ENCODE measurements around the gene MYH15. TPM values are rescaled to one million over a fixed set of nuclear protein-coding genes. Genes with fewer than 3 reads are reported as not detected.

MYH15 gene
- 0.07 TPM for total RNA-seq
- long read RNA-seq, result 0 reads

DNA sequence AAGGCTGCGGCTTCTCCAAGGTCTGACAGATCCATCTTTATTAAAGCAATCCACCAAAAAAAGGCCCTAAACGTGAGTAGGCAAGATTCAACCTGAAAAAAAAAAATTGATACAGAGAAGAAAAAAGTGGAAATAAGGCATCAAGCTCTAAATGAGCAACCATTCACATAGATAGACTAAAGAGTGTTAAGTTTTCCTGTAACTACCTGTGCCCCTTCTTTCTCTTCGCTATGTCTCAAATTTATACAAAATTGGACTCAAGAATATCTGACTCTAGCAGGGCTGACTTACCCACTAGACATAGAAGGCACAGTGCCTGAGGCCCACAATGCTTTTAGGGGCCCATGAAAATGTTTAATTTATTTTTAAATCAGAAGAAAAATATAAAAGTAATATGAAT lies at the start of gene MYH15:
MYH15 (minus strand) TSS at position 101 of the 400 bp plus-strand sequence; CDS start at position 35, 66 bp downstream.
- ATAC-seq, result no peak
- intact Hi-C loops (cut with micrococcal nuclease), result no loop called here
- no peak for DNase-seq

GRCh38 chr3:108555966-108556581 lies 45.7 kb upstream of the MYH15 start:
- DNase-seq (no peak), ATAC-seq (no peak)
- intact Hi-C loops (cut with micrococcal nuclease), result no loop called here

- DNase-seq, result no peak
- intact Hi-C loops (cut with micrococcal nuclease), result no loop called here
Measured at GRCh38 chr3:108554913-108555571, 44.6 kb upstream of the MYH15 start.

DNA sequence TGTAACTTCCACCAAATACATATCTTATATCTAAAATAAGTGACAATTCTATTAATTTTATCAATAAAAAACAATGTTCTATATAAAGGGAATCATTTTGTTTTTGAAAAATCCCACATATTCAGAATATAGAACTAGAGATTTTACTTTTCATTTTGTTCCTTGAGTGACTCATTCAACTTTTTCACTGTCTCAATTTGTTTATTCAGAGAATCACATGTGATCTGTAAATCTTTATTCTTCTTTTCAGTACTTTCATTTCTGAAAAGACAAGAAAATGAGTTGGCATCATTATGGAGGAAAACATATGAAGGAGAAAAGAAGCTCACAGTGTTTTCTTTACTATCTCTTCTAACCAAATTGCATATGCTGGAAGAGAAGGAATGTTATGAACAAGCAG lies 43.8 kb upstream of the MYH15 start:
- no peak for DNase-seq
- intact Hi-C loops (cut with micrococcal nuclease), result no loop called here
- no peak for ATAC-seq

More at GRCh38 chr3:108554913-108555571, 44.6 kb upstream of the MYH15 start:
- ATAC-seq, result no peak

DNA sequence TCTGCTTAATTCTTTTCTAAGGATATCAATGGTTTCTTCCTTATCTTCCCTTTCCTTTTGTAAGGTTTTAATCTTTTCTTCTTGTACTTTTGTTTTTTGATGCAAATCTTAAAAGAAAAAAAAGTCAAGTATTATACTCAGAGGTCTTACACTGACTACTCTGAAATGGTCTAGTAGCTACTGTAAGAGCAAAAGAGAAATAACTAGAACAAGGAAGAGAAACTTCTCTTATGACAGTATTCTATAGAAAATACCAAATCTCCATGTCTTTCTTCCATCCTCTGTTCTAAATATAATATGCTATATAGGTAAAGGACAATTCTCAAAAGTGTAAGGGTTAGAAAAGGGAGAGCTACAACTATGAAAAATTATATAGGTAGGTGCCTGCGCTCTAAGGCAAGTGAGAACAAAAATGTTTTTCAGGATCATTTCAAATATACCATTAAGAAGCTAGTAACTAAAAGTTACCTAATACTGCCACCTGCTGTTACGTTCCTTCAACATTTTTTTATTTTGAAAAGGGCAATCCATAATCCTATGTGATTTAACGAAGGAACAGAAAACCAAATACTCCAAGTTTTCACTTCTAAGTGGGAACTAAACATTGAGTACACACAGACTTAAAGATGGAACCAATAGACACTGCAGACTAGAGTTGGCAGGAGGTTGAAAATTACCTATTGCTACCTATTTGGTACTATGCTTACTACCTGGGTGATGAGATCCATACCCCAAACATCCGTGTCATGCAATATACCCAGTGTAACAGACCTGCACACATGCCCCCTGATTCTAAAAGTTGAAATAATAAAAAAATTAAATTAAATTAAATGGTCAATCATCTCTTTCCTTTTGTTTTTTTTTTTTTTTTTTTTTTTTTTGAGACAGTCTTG lies 42.1 kb upstream of the MYH15 start:
- peak; percentile 49 for ATAC-seq
- intact Hi-C loops (cut with micrococcal nuclease), result loop anchor here (2.0 kb wide), 1 partner anchor 64 kb away; no protein-coding TSS in a partner anchor
- DNase-seq, result no peak

- no peak for ATAC-seq
- intact Hi-C loops (cut with micrococcal nuclease), result no loop called here
- DNase-seq, result no peak
Measured at GRCh38 chr3:108548886-108549285, 38.5 kb upstream of the MYH15 start.

DNA sequence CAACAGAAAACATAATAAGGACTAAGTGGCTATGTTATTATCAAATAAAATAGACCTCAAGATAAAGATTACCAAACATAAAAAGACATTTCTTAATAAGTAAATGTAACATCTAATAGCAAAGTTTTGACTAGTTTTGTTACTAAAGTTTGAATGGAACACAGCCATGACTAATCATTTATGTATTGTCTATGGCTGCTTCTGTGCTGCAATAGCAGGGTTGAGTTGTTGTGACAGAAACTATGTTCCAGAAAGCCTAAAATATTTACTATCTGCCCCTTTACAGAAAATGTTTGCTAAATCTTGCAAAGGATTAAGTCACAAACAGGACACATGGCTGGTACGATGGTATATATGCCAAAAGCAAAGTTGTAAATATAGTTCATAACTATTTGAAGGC lies 37.9 kb upstream of the MYH15 start:
- ATAC-seq, result no peak
- intact Hi-C loops (cut with micrococcal nuclease), result no loop called here

DNA sequence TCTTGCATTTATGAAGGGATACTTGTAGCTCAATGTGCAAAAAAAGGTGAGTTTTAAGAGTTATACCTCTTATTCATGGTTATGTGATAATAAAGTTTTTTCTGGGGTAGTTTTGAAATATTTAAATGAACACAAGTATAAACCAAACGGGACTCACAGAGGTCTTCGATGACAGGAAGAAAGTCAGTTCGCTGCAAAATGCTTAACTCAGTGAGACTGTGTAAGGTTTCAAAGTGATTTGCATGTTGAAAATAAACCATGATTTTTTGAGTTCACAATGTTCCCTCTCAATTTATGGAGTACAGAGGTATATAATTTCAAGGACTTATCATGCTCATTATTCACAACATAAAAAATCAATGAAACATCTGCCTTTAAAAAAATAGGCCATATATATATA lies 36.3 kb upstream of the MYH15 start:
- ATAC-seq, result no peak
- intact Hi-C loops (cut with micrococcal nuclease), result no loop called here
- no peak for DNase-seq

More for the DNA sequence above, 37.9 kb upstream of the MYH15 start:
- DNase-seq, result no peak

DNA sequence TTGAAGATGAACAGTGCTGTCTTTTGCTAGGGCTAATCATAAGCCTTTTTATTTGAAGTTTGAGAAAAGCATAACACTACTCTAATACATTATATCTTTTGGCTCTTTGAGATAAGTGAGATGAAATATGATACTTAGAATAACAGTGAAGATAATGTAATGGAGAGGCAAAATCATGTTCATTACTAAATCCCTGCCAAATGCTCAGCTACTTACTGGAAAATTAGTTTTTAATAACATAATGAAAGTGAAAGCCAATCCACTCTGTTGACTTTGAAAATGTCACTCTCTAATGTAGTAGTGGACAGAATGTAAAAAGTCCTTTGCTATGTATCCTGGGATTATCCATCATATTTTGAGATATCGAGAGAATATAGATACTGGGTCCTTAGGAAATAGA lies 35.9 kb upstream of the MYH15 start:
- no peak for ATAC-seq
- DNase-seq, result no peak
- intact Hi-C loops (cut with micrococcal nuclease), result no loop called here

DNA sequence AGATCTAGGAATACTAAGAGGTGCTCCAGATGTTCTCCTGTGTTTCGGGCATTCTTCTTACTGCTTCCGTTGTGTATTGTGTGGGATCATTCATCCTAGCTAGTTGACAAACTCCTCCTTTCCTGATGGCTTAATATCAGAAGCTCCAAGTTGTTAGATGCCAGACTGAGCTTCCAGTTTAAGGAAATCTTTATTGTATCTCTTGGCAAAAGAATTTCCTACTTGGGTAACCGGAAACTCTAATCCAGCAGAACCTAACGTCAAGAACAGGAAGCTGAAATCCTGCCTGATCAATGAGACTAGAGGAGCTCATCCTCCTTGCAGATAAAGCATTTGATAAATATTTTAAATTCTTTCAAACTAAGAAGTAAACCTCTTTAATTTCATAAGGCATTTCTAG lies 27.7 kb upstream of the MYH15 start:
- ATAC-seq (no peak), DNase-seq (no peak)
- intact Hi-C loops (cut with micrococcal nuclease), result no loop called here

DNA sequence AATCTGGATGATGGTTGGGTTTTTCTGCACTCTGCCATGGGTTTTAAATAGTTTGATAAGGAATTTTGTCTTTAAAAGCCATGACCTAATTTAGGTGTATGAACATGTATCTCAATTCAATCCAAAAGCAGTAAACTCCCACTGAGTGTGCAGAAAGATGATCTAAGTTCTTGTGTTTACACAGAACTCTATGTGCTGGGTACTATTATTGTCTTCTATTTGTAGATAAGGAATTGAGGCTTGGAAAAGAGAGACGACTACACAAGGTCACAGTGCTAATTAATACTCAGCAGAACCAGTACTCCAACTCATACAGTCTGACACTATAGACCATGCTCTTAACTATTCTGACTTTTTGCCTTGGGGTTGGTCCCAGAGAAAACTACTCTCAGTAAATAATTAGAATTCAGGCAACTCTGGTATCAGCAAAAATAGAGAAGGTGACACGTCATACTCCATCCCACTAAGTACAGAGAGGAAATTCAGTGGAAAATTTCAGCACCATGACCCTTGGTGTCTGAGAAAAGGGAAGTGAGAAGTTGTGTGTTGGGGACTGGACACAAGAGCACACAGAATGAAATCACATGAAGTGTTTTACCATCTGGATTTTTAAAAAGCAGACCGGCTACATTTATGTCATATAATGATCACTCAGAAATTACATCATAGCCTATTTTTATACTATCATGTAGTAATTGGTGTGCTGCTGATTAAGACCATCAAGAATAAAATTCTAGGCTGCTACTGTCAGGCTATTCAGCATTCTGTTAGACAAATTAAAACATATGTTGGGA lies 18.3 kb upstream of the MYH15 start:
- ATAC-seq (peak; percentile 93), DNase-seq (no peak)
- intact Hi-C loops (cut with micrococcal nuclease), result no loop called here

DNA sequence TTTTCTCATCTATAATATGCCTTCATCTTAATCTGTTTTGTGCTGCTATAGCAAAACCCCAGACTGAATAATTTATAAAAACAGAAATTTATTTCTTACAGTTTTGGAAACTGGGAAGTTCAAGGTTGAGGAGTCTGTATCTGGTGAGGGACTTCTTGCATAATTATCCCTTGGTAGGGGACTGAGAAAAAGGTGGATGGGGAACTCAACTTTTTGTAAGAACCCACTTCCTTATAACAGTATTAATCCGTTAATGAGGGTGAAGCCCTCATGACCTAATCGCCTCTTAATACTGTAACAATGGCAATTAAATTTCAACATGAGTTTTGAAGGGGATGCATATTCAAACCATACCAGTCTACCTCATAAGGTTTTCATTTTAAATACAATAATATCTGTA lies 17.4 kb upstream of the MYH15 start:
- ATAC-seq (no peak), DNase-seq (no peak)
- intact Hi-C loops (cut with micrococcal nuclease), result no loop called here

- DNase-seq (no peak), ATAC-seq (no peak)
- intact Hi-C loops (cut with micrococcal nuclease), result no loop called here
Measured at GRCh38 chr3:108527109-108527508, 16.7 kb upstream of the MYH15 start.

GRCh38 chr3:108525971-108526370 lies 15.6 kb upstream of the MYH15 start:
- intact Hi-C loops (cut with micrococcal nuclease), result no loop called here
- no peak for DNase-seq
- ATAC-seq, result no peak

DNA sequence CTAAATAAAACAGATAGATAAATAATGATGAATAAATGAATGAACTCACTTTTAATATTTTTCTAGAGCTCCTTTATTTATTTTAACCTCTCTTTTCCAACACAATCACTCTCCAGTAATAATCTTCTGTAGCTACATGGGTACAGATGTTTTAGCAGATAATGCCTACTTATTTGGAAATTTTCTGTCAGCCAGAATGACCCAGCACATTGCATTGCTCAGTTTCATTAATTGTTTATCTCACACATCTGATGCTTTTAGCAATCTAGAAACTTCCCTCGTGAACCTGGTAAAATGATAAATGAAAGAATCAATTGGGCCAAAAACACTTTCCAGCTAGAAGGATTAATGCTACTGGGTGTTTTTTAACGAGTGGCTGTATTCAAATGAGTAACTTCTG lies 14.9 kb upstream of the MYH15 start:
- intact Hi-C loops (cut with micrococcal nuclease), result no loop called here
- DNase-seq (no peak), ATAC-seq (no peak)

DNA sequence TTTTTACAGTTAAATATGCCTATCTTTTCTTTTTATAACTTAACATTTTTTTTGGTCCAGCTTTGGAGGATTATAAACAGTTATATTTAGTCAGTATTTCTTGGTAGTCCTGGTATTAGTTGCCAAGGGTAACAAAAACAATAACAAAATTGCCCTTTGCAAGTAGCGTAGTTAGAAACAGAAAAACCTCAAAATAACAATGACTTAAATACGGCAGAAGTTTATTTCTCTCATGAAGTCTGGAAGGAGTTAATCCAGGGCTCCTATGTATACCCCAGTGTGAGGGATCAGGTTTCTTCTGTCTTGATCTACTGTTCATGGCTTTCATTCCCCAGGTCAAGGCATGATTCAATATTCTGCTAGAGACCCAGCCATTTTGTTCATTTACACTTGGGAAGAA lies 14.1 kb upstream of the MYH15 start:
- intact Hi-C loops (cut with micrococcal nuclease), result no loop called here
- ATAC-seq (no peak), DNase-seq (no peak)

- intact Hi-C loops (cut with micrococcal nuclease), result no loop called here
- ATAC-seq, result no peak
Measured at GRCh38 chr3:108518895-108519294, 8.5 kb upstream of the MYH15 start.

GRCh38 chr3:108516881-108517280 lies 6.5 kb upstream of the MYH15 start:
- ATAC-seq (no peak), DNase-seq (no peak)
- intact Hi-C loops (cut with micrococcal nuclease), result no loop called here

More at GRCh38 chr3:108518895-108519294, 8.5 kb upstream of the MYH15 start:
- DNase-seq, result no peak

GRCh38 chr3:108513961-108514360 lies 3.6 kb upstream of the MYH15 start:
- intact Hi-C loops (cut with micrococcal nuclease), result no loop called here
- DNase-seq (no peak), ATAC-seq (no peak)

Data from left ventricle myocardium superior (tissue), 1 donor.